ENCODE results near the gene PWWP2A.
"Not testable (repeated sequence)": the region's sequence is repeated elsewhere in the genome, so short reads cannot be mapped to it uniquely, and the experiment has no call there.

PWWP2A gene

GRCh38 chr5:160161626-160162025 lies 42.4 kb upstream of the PWWP2A start:
- TF ChIP-seq EZH2 (IDR thresholded peaks at IDR 0.05; ENCODE audit: borderline replicate concordance, low read depth, low read length, severe bottlenecking) = no peak
- TF ChIP-seq, protein P1, sequence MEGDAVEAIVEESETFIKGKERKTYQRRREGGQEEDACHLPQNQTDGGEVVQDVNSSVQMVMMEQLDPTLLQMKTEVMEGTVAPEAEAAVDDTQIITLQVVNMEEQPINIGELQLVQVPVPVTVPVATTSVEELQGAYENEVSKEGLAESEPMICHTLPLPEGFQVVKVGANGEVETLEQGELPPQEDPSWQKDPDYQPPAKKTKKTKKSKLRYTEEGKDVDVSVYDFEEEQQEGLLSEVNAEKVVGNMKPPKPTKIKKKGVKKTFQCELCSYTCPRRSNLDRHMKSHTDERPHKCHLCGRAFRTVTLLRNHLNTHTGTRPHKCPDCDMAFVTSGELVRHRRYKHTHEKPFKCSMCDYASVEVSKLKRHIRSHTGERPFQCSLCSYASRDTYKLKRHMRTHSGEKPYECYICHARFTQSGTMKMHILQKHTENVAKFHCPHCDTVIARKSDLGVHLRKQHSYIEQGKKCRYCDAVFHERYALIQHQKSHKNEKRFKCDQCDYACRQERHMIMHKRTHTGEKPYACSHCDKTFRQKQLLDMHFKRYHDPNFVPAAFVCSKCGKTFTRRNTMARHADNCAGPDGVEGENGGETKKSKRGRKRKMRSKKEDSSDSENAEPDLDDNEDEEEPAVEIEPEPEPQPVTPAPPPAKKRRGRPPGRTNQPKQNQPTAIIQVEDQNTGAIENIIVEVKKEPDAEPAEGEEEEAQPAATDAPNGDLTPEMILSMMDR (IDR thresholded peaks at IDR 0.05; ENCODE audit: borderline replicate concordance, extremely low read depth, low read length, poor library complexity, severe bottlenecking) = no peak
- Histone ChIP-seq H3K9me3 (ENCODE audit: insufficient read depth, low read length, severe bottlenecking) (no peaks in the 10 kb centered on the region), H3K36me3 (ENCODE audit: insufficient read depth, low read length) (no peaks in the 10 kb centered on the region), H3K4me2 (ENCODE audit: insufficient read depth, low read length) (no peak overlapping the region), H3K9ac (ENCODE audit: low read depth, low read length) (no peak overlapping the region), H3K27me3 (ENCODE audit: insufficient read depth, low read length, poor library complexity) (no peaks in the 10 kb centered on the region), H3K79me2 (ENCODE audit: insufficient read depth, low read length) (no peaks in the 10 kb centered on the region), H4K20me1 (ENCODE audit: insufficient read depth, low read length) (no peaks in the 10 kb centered on the region), H3K27ac (ENCODE audit: low read length) (no peak overlapping the region), H3K4me1 (ENCODE audit: insufficient read depth, low read length) (no peaks in the 10 kb centered on the region), H2AFZ (ENCODE audit: low read depth, low read length) (no peak overlapping the region), H3K4me3 (ENCODE audit: low read depth in 1 of 2, low read length in 2 of 2) (no peak overlapping the region)
- DNase-seq (no peak), ATAC-seq (ENCODE audit: insufficient read depth, low read depth) (no peak)

DNA sequence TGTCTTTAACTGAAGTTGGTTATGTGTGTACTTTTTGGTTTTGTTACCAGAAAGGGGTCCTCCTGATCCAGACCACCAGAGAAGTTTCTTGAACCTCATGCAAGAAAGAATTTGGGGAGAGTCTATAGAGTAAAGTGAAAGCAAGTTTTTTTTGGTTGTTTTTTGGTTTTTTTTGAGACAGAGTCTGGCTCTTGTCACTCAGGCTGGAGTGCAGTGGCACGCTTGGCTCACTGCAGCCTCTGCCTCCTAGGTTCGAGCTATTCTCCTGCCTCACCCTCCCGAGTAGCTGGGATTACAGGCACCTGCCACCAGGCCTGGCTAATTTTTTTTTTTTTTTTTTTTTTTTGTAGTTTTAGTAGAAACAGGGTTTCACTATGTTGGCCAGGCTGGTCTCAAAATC lies 41.6 kb upstream of the PWWP2A start:
- not testable (repeated sequence) for H3K4me3 ChIP-seq (ENCODE audit: low read depth in 1 of 2, low read length in 2 of 2); H3K4me1 ChIP-seq (ENCODE audit: insufficient read depth, low read length); H3K27me3 ChIP-seq (ENCODE audit: insufficient read depth, low read length, poor library complexity); H3K9me3 ChIP-seq (ENCODE audit: insufficient read depth, low read length, severe bottlenecking); H3K79me2 ChIP-seq (ENCODE audit: insufficient read depth, low read length); H3K36me3 ChIP-seq (ENCODE audit: insufficient read depth, low read length); DNase-seq; H3K27ac ChIP-seq (ENCODE audit: low read length); H3K9ac ChIP-seq (ENCODE audit: low read depth, low read length); H3K4me2 ChIP-seq (ENCODE audit: insufficient read depth, low read length); H4K20me1 ChIP-seq (ENCODE audit: insufficient read depth, low read length); ATAC-seq (ENCODE audit: insufficient read depth, low read depth); H2AFZ ChIP-seq (ENCODE audit: low read depth, low read length)

- no peak for ATAC-seq (ENCODE audit: insufficient read depth, low read depth)
- Histone ChIP-seq H3K27me3 (ENCODE audit: insufficient read depth, low read length, poor library complexity) (no peaks in the 10 kb centered on the region), H4K20me1 (ENCODE audit: insufficient read depth, low read length) (no peaks in the 10 kb centered on the region), H3K27ac (ENCODE audit: low read length) (no peak overlapping the region), H3K4me3 (ENCODE audit: low read depth in 1 of 2, low read length in 2 of 2) (no peak overlapping the region), H3K79me2 (ENCODE audit: insufficient read depth, low read length) (no peaks in the 10 kb centered on the region), H3K4me2 (ENCODE audit: insufficient read depth, low read length) (no peak overlapping the region), H3K4me1 (ENCODE audit: insufficient read depth, low read length) (no peaks in the 10 kb centered on the region), H3K9me3 (ENCODE audit: insufficient read depth, low read length, severe bottlenecking) (no peaks in the 10 kb centered on the region), H3K9ac (ENCODE audit: low read depth, low read length) (no peak overlapping the region), H3K36me3 (ENCODE audit: insufficient read depth, low read length) (no peaks in the 10 kb centered on the region), H2AFZ (ENCODE audit: low read depth, low read length) (no peak overlapping the region)
- no peak for TF ChIP-seq EZH2 (IDR thresholded peaks at IDR 0.05; ENCODE audit: borderline replicate concordance, low read depth, low read length, severe bottlenecking)
- TF ChIP-seq, protein P1 (IDR thresholded peaks at IDR 0.05; ENCODE audit: borderline replicate concordance, extremely low read depth, low read length, poor library complexity, severe bottlenecking) = no peak
- no peak for DNase-seq
Observed at GRCh38 chr5:160159991-160160792, 40.9 kb upstream of the PWWP2A start.

- H3K79me2 ChIP-seq (ENCODE audit: insufficient read depth, low read length) = no peaks in the 10 kb centered on the region
- ATAC-seq (ENCODE audit: insufficient read depth, low read depth) (no peak), DNase-seq (no peak)
- H3K4me3 ChIP-seq (ENCODE audit: low read depth in 1 of 2, low read length in 2 of 2) = no peak overlapping the region
- TF ChIP-seq, protein P1 (IDR thresholded peaks at IDR 0.05; ENCODE audit: borderline replicate concordance, extremely low read depth, low read length, poor library complexity, severe bottlenecking) = peak; percentile 10
- no peak for TF ChIP-seq EZH2 (IDR thresholded peaks at IDR 0.05; ENCODE audit: borderline replicate concordance, low read depth, low read length, severe bottlenecking)
- no peaks in the 10 kb centered on the region for H4K20me1 ChIP-seq (ENCODE audit: insufficient read depth, low read length)
- H3K4me1 ChIP-seq (ENCODE audit: insufficient read depth, low read length) = no peaks in the 10 kb centered on the region
- H3K4me2 ChIP-seq (ENCODE audit: insufficient read depth, low read length) = no peak overlapping the region
- no peaks in the 10 kb centered on the region for H3K27me3 ChIP-seq (ENCODE audit: insufficient read depth, low read length, poor library complexity)
- H3K36me3 ChIP-seq (ENCODE audit: insufficient read depth, low read length) = no peaks in the 10 kb centered on the region
- no peak overlapping the region for H2AFZ ChIP-seq (ENCODE audit: low read depth, low read length)
- H3K27ac ChIP-seq (ENCODE audit: low read length) = no peak overlapping the region
- no peak overlapping the region for H3K9ac ChIP-seq (ENCODE audit: low read depth, low read length)
- H3K9me3 ChIP-seq (ENCODE audit: insufficient read depth, low read length, severe bottlenecking) = no peaks in the 10 kb centered on the region
Observed at GRCh38 chr5:160158087-160158486, 38.8 kb upstream of the PWWP2A start.
